ENCODE measurements around the gene EMP2.
"Not testable (repeated sequence)": the region's sequence is repeated elsewhere in the genome, so short reads cannot be mapped to it uniquely, and the experiment has no call there.

EMP2 gene

DNA sequence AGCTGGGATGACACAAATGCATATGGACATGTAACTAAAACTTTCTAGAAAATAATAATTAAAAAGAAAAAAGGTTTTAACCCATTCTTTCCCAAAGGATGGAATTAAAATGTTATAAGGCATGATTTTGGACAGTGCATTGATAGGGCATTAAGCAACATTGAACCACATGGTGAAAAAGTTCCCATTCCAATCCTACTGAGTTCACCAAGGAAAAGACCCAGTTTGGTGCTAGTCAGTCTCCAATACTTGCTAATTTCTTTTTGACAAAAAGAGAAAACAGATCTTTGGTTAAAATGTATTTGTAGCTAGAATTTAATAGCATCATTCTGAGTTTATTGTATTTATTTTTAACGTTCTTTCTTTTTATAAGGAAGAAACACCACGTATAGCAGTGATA is 28.1 kb downstream of the EMP2 start:
- no peak for DNase-seq (ENCODE audit: low read depth)

DNA sequence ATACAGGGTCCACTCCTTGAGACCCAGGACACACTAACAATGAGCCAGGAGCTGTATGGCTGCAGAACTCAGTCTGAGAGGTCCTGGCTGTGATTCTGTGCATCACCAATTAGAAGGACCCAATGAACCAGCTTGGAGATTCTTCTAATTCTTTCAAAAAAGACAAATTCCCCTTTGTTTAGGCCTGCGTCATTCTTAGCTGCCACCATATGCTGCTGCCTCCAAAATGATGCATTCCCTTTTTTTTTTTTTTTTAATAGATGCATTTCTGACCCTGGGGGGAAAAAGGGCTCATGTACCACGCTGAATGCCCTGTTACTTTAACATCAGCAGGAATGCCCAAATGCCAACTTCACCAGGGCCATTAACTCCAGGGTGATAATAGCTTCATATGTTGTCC is 28.5 kb downstream of the EMP2 start:
- no peak for DNase-seq (ENCODE audit: low read depth)

GRCh38 chr16:10548404-10548803 is 32.0 kb downstream of the EMP2 start:
- no peak for DNase-seq (ENCODE audit: low read depth)

- DNase-seq (ENCODE audit: low read depth), result no peak
Observed at GRCh38 chr16:10547708-10548107, 32.7 kb downstream of the EMP2 start.

GRCh38 chr16:10543231-10543977 is 37.0 kb downstream of the EMP2 start:
- DNase-seq (ENCODE audit: low read depth), result no peak

DNA sequence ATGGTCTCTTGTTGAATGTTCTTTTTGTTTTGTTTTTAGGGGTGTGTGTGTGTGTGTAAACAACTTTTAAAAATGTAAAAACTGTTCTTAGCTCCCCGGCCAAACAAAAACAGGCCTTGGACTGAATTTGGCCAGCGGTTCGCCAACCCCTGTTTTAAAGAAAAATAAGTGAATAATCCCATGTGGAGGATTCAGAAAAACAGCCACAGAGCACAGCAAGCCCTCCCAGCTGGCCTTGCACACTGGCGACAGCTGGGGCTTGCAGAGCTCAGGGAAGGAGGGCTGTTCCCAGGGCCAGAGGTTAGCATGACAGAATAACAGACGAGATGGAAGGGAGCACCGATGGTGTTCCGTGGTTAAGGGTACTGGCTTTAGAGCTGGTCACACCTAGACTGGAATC is 39.0 kb downstream of the EMP2 start:
- DNase-seq (ENCODE audit: low read depth), result no peak

- DNase-seq (ENCODE audit: low read depth), result no peak
Observed at GRCh38 chr16:10539793-10540192, 40.6 kb downstream of the EMP2 start.

DNA sequence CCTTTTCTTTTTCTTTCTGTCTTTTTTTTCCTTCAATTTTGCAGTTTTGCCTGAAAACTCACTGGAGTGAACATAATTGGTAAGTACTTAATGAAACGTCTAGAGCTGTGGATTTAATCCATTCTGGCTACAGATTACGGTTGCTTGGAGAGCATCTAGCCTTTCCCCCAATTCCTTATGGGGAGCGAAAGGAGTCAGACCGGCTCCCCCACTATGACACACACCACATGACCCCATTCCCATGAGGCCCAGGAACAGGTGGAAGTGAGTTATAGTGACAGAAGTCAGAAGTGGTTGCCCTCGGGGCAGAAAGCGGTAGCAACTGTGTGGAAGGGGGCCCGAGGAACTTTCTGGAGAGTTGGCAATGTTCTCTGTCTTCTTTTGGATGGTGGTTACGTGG is 41.2 kb downstream of the EMP2 start:
- DNase-seq (ENCODE audit: low read depth), result no peak

DNA sequence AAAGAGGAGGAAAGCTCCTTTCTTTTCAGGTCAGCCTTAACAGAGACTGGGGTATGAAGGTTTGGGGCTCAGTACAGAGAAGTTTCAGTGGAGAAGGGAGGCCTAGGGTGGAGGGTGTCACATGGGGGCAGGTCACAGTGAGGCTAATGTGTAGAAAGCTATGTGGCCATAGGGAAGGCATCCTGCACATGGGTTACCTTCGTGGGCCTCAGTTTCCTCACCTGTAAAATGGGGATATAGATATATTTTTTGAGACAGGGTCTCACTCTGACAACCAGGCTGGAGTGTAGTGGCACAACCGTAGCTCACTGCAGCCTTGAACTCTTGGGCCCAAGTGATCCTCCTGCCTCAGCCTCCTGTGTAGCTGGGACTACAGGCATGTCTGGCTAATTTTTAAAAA is 41.8 kb downstream of the EMP2 start:
- DNase-seq (ENCODE audit: low read depth), result no peak

DNA sequence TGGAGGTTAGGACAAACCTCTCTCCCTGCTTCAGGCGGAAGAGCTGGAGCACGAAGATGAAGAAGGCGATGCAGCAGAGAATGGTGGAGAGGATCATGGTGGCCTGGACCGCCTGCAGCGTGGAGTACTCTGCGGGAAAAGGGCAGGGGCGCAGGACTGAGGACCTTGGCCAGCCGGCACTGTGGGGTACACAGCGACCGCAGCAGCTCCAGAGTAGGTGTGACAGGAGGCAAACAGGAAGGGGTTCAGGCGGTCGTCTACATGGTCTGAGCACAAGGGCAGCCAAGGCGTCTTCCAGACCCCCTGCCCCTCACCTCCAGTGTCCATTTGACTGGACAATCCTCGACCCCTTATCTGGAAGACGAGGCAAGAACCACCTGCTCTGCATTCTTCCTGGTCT is 42.5 kb downstream of the EMP2 start:
- DNase-seq (ENCODE audit: low read depth), result no peak

- no peak for DNase-seq (ENCODE audit: low read depth)
Observed at GRCh38 chr16:10536814-10537389, 43.5 kb downstream of the EMP2 start.

DNA sequence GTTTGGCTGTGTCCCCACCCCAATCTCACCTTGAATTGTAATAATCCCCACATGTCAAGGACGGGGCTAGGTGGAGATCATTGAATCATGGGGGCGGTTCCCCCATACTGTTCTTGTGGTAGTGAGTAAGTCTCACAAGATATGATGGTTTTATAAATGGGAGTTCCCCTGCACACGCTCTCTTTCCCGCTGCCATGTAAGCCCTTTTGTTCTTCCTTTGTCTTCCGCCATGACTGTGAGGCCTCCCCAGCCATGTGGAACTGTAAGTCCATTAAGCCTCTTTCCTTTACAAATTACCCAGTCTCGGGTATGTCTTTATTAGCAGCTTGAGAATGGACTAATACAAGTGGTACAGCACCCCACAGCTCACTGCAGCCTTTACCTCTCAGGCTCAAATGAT is 44.1 kb downstream of the EMP2 start:
- DNase-seq (ENCODE audit: low read depth), result not testable (repeated sequence)

DNA sequence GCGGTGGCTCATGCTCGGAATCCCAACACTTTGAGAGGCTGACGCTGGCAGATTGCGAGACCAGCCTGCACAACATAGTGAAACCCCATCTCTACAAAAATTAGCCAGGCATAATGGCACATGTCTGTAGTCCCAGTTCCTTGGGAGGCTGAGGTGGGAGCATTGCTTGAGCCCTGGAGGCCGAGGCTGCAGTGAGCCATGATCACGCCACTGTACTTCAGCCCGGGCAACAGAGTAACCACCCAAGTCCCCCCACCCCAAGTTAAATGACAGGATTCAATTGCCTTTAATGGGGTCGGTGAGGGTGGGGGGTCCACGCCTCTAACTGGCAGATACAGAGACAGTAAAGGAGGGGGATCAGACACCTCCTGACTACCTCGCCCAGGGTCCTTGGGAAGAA is 44.9 kb downstream of the EMP2 start:
- DNase-seq (ENCODE audit: low read depth), result no peak

DNA sequence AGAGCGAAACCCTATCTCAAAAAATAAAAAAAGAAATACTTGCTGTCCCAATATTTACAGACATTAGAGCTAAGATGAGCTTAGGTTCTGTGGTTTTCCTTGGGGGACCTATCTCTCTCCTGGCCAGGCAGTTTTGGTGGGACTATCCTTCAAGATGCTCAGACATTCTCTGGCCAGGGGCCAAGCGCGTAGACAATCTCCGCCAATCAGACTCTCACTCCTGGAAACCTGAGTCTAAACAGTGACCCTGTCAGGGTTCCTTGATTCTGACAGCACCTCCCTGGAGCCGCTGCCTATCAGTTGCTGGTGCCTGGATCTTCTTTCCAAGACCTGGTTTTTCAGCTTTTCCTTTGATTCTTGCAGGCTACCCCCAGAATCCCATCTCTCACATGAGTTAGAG is 45.6 kb downstream of the EMP2 start:
- DNase-seq (ENCODE audit: low read depth), result no peak

- peak; percentile 44 for DNase-seq (ENCODE audit: low read depth)
Observed at GRCh38 chr16:10533612-10534011, 46.8 kb downstream of the EMP2 start.

GRCh38 chr16:10531582-10531981 is 48.8 kb downstream of the EMP2 start:
- DNase-seq (ENCODE audit: low read depth), result no peak

DNA sequence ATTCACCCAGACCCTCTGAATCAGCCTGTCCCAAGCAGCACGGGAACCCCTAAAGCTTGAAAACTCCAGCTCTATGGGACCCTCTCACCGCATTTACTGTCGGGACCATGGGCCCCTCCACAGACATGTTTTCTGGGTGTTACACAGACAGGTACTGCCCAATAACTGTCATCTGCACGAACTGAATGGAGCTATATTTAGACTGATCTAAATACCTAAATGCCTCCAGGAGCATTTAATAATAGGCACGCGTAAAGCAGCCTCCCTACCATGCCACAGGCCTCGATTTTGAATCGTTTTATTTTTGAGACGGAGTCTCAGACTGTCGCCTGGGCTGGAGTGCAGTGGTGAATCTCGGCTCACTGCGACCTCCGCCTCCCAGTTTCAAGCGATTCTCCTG is 49.7 kb downstream of the EMP2 start:
- no peak for DNase-seq (ENCODE audit: low read depth)

DNA sequence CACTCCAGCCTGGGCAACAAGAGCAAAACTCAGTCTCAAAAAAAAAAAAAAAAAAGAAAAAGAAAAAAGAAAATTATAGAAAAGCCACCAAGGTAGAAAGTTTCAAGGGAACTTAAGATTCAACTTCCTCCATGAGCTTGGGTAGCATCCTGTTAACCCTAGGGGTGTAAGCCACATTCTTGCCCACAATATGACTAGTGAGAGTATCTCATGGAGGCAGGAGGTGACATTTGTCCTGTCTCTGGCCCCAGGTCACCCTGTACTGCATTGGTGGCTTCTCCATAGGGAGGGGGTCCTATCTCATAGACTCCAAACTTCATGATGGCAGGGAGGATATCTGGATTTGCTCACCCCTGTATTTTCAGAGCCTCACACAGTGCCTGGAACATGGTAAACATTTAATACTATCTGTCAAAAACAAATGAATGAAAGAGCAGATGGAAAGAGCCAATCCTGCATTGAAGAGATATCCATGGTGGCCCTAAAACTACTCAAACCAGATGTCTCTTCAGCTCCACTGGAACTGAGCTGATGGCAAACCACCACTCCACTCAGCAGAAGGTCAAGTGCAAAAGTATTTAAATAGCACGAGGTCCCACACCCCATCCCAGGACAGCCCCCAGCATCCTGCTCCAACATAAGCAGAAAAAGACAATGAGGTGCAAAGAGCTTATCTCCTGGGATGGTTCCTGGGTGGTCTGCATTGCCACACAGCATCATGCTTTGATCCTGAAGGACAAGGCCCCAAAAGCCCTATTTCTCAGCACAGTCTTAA is 50.3 kb downstream of the EMP2 start:
- DNase-seq (ENCODE audit: low read depth), result no peak

GRCh38 chr16:10528635-10529034 is 51.8 kb downstream of the EMP2 start:
- no peak for DNase-seq (ENCODE audit: low read depth)

DNA sequence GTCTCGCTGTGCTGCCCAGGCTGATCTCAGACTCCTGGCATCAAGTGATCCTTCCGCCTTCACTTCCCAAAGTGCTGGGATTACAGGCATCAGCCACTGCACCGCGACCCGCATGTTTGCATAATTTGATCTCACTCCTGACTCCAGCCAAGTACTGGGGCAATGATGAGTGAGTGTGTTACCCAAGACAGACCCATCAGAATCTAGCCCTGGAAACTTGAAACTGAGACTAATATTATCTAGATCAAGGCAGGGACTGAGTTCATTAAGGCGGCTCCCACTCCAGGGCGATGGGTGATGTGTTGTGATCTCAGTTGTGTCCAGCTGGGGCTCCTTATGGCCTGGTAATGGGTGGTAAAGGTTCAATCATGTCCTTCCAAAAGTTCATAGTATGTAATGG is 53.4 kb downstream of the EMP2 start:
- DNase-seq (ENCODE audit: low read depth), result peak; percentile 27

DNA sequence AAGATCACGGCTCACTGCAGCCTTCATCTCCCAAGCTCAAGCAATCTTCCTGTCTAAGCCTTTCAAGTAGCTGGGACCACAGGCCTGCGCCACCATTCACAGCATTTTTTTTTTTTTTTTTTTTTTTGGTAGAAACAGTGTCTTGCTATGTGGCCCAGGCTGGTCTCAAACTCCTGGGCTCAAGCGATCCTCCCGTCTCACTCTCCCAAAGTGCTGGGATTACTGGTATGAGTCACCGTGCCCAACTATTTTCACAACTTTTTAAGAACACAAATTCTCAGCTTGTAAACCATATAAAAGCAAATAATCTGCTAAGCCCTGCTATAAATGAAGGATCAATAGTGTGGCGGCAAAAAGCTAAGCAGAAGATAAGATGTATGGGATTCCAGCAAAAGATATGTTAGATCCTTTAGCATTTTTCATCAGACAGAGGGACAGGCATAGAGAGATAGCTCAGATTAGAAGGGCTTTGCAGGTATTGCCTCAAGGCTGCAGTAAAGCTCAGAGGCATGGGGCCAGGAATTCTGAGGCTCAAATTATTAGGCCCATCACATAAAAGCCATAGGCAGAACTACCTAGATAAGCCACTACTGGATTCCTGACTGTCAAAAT is 55.1 kb downstream of the EMP2 start:
- DNase-seq (ENCODE audit: low read depth), result no peak

- DNase-seq (ENCODE audit: low read depth), result no peak
Observed at GRCh38 chr16:10522966-10523365, 57.4 kb downstream of the EMP2 start.

- peak; percentile 58 for DNase-seq (ENCODE audit: low read depth)
Observed at GRCh38 chr16:10521681-10522274, 58.6 kb downstream of the EMP2 start.
